Mucosa of stomach (tissue), 1 donor: ENCODE measurements around the gene ZNF777.
"Not testable (repeated sequence)": the region's sequence is repeated elsewhere in the genome, so short reads cannot be mapped to it uniquely, and the experiment has no call there.

ENCODE experiments used
- H3K27me3 ChIP-seq: one replicate; pipeline ENCODE4 v1.7.0; 2013; ENCODE audit warnings: mild to moderate bottlenecking, low read length; ENCODE audit not compliant: control insufficient read depth, insufficient read depth
- H3K36me3 ChIP-seq: one replicate; pipeline ENCODE4 v1.7.0; 2013; ENCODE audit warnings: low read length; ENCODE audit not compliant: control insufficient read depth, insufficient read depth
- H3K4me1 ChIP-seq: one replicate; pipeline ENCODE4 v1.7.0; 2013; ENCODE audit warnings: mild to moderate bottlenecking, low read length; ENCODE audit not compliant: control insufficient read depth, insufficient read depth
- H3K4me3 ChIP-seq: one replicate; pipeline ENCODE4 v1.7.0; 2013; ENCODE audit warnings: low read length
- H3K9ac ChIP-seq: one replicate; pipeline ENCODE4 v1.7.0; 2013; ENCODE audit warnings: mild to moderate bottlenecking, low read length, moderate library complexity
- H3K9me3 ChIP-seq: one replicate; pipeline ENCODE4 v1.7.0; 2013; ENCODE audit warnings: mild to moderate bottlenecking, low read length, moderate library complexity; ENCODE audit not compliant: control insufficient read depth
- donor health status: Pancreatic carcinoma.

The ZNF777 gene

DNA sequence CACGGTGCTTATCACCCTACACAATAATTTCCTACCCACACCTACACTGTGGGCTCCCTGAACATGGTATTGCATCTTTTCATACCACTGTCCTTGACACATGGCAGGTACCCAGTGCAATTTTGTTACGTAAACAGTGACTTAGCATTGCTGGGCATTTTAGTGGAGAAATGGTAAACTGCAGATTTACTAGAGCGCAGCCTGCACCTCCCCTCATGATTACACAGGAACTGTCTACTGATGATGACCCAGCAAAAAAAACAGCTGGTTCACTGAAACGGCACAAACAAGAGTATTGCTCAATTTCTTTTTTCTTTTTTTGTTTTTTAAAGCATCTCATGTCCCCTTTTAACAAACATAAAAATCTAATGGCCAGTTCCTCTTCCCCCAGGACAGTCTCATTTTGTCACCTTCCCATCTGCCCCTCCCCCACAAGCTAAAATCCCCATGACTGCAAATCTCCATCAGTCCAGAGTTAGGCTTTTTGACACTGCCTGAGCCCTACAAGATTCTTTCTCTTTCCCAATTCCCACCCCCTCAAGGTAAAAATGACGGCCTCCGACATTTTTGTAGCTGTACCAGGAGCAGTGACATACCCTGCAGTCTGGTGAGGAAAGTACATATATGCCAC, 34.0 kb upstream of the ZNF777 start:
- H3K9me3 ChIP-seq = no peaks in the 10 kb centered on the region
- H3K4me3 ChIP-seq = no peak overlapping the region
- H3K36me3 ChIP-seq = no peaks in the 10 kb centered on the region
- H3K27me3 ChIP-seq = no peaks in the 10 kb centered on the region
- no peak overlapping the region for H3K9ac ChIP-seq
- H3K4me1 ChIP-seq = peaks cover 12% of the 10 kb centered on the region

DNA sequence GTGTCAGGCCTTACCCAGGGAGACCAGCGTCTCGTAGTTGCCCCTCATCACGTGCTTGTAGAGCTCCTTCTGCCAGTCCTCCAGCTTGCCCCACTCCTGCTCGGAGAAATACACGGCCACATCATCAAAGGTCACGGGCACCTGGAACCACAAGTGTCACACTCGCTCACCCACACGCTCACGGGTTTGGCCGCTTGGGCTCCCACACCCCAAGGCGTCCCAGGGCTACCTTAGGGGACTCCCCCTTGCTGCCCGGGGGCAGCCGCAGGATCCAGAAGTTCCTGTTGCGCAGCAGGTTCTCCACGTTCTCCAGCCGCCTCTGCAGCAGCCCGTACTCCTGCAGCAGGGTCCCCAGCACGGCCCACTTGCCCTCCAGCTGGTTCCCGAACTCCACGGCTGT, 33.1 kb upstream of the ZNF777 start:
- H3K9me3 ChIP-seq, H3K9ac ChIP-seq, H3K27me3 ChIP-seq, H3K36me3 ChIP-seq, H3K4me3 ChIP-seq: not testable (repeated sequence)
- peaks cover 12% of the 10 kb centered on the region for H3K4me1 ChIP-seq

DNA sequence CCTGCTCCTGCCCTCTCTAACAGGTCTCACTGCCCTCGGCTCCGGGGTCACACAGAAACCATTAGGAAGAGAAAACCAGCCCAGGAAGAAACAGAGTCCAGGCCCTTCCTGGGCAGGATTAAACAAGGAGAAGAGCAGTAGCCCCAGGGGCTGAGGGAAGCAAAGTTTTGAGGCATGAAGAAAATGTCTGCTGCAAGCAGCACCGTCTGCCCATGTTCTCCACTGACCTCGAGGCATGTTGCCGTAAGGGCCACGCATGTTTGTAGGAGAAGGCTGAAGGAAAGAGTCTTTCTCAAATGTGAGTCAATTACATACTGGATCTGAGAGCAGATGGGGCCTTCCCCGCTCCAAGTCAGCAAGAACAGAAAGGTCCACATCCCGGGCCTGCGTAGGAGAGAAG, 32.5 kb upstream of the ZNF777 start:
- H3K9me3 ChIP-seq = no peaks in the 10 kb centered on the region
- peaks cover 12% of the 10 kb centered on the region for H3K4me1 ChIP-seq
- H3K36me3 ChIP-seq = no peaks in the 10 kb centered on the region
- no peak overlapping the region for H3K4me3 ChIP-seq
- no peak overlapping the region for H3K9ac ChIP-seq
- no peaks in the 10 kb centered on the region for H3K27me3 ChIP-seq

DNA sequence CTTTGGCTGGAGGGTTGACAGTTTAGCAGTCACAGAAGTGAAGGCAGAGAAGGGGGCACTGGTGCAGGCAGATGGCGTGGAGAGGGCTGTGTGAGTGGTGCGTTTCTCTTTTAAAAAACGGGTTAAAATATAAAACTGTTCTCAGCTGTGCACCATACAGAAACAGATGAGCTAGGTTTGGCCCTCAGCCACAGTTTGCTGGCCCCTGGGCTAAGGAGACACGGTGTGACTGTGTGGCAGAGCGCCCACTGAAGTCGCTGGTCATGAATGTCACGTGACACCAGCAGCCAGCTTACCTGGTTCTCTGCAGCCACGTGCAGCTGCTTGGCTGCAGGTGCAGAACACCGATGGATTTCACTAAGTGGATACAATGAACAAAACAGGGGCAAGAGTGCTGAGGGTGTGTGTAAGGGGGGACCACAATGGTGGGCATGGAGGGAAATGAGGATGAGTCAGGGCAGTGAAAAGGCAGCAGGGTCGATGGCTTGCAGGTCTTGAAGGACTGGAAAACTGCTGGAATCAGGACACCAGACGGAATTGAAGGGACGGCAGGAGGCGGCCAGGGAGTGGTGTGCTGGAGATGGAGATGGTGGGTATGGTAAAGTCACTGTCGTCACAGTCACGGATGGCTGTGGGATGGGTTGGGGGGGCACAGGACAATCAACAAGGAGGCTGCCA, 29.4 kb upstream of the ZNF777 start:
- Histone ChIP-seq H3K36me3 (no peaks in the 10 kb centered on the region), H3K9me3 (no peaks in the 10 kb centered on the region), H3K27me3 (no peaks in the 10 kb centered on the region), H3K9ac (no peak overlapping the region), H3K4me1 (peaks cover under 1% of the 10 kb centered on the region), H3K4me3 (no peak overlapping the region)

DNA sequence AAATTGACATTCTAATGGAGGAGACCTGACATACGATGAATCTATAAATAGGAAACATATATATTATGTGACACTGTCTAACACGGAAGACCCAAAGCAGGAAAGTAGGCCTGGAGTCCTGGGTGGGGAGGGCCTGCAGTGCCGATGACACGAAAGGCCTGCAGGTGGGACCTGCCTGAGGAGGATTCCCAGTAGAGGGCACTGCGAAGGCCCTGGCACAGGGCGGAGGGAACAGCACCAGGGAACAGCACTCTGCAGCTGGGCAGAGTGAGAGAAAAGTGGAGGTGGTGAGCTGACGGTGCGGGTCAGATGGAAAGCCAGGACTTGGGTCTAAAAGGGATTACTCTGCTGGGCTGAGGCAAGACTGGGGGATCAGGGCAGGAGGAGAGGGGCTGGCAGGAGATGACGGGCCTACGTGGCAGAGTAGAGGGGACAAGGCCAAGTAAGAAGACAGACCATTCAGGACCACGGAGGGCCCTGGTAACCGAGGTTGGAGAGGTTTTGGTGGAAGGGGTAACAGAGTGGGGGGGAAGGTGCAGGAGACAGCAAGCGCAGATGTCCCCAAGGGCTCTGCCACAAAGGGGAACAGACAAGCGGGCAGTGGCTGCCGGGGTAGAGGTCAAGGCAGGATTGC, 28.6 kb upstream of the ZNF777 start:
- Histone ChIP-seq H3K9ac (no peak overlapping the region), H3K4me1 (no peaks in the 10 kb centered on the region), H3K9me3 (no peaks in the 10 kb centered on the region), H3K36me3 (no peaks in the 10 kb centered on the region), H3K4me3 (no peak overlapping the region), H3K27me3 (no peaks in the 10 kb centered on the region)

DNA sequence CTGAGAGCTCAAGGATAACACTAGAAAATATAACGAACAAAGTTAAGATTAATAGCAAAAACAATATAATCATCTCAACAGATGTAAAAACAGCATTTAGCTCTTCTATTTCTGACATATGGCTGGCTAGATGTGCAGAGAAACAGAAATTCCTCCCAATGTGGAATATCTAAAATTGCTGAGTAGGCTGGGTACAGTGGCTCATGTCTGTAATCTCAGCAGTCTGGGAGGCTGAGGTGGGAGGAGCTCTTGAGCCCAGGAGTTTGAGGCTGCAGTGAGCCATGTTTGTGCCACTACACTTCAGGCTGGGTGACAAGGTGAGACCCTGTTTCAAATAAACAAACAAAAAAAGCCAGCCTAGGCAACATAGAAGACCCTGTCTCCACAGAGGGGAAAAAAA, 18.7 kb upstream of the ZNF777 start:
- Histone ChIP-seq H3K4me3 (no peak overlapping the region), H3K4me1 (no peaks in the 10 kb centered on the region), H3K9me3 (no peaks in the 10 kb centered on the region), H3K9ac (no peak overlapping the region), H3K36me3 (peaks cover 6% of the 10 kb centered on the region), H3K27me3 (no peaks in the 10 kb centered on the region)

DNA sequence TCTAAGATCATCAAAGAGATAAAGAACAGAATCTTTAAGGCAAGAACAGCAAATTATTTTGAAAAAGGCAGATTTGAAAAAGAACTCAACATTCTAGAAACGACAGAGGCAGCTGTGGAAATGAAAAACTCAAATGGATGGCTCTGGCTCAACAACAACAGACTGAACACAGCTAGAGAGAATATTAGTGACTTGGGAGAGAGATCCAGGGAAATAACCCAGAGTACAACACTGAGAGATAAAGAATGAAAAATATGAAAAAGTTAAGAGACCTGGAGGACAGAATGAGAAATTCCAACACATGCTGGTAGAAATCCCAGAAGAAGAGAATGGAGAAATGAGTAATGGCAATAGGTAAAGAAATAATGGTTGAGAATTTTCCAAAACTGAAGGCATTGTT, 17.9 kb upstream of the ZNF777 start:
- Histone ChIP-seq H3K36me3 (peaks cover 6% of the 10 kb centered on the region), H3K4me1 (no peaks in the 10 kb centered on the region), H3K27me3 (no peaks in the 10 kb centered on the region), H3K9ac (no peak overlapping the region), H3K9me3 (no peaks in the 10 kb centered on the region), H3K4me3 (no peak overlapping the region)

DNA sequence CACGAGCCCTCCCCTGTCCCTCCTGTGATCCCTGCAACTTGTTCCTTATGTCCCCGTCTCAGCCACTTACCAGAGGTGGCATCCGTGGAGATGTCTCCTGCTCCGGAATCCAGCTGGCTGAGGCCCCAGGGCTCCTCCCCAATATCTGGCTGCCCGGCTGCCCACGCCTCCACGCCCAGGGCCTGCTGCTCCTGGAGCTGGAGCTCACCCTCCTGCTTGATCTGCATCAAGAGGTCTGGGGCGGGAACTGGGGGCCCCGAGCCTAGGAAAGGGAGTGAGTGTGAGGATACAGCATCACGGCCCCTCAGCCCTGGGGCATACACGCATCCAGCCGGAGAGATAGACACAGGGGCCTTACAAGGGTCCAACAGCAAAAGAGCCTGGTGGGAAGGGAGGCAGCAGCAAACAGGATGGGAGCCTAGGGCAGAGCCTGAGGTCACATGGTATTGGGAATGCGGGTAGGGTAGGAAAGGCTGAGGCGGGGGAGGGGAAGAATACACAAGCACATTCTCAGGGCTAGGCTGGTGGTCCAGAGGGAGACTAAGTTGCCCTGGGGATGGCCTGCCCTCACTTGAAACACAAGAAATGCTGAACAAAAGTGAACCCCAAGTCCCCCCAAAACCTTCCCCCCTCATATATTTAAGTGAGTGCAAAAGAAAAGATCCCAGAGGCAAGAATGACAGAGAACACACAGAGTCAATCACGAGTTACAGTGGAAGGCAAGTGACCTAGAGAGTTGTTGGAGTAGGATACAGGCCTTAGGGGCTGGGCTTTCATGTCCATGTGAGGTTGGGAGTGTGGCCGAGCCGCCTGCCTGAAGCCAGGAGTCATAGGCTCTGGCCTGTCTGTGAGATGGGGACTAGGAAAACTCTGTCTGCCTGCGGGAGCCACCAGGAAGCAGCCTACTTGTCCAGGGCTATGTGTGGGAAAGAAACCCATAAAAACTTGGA, 16.9 kb upstream of the ZNF777 start:
- Histone ChIP-seq H3K4me3 (no peak overlapping the region), H3K36me3 (peaks cover 6% of the 10 kb centered on the region), H3K27me3 (no peaks in the 10 kb centered on the region), H3K9me3 (no peaks in the 10 kb centered on the region), H3K9ac (no peak overlapping the region), H3K4me1 (no peaks in the 10 kb centered on the region)

DNA sequence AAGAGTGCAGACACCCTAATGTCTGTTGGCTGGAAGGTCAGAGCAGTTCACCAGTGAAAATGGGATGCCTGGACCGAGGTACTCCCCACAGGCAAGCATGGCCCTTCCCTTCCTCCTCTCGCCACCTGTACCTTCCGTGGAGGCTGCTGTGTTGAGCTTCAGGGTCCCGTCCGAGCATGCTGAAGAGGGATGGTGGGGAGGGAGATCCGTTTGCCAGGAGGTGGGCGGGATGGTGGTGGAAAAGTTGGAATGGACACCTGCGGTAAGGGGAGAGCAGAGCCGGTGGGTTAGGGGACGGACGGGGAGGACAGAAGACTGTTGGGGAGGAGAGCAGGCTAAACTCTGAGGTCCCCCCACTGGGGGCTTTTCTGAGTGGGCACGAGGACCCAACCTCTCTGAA, 15.9 kb upstream of the ZNF777 start:
- no peaks in the 10 kb centered on the region for H3K27me3 ChIP-seq
- H3K4me1 ChIP-seq = no peaks in the 10 kb centered on the region
- H3K9me3 ChIP-seq = no peaks in the 10 kb centered on the region
- H3K36me3 ChIP-seq = peaks cover 6% of the 10 kb centered on the region
- H3K9ac ChIP-seq = no peak overlapping the region
- H3K4me3 ChIP-seq = no peak overlapping the region

DNA sequence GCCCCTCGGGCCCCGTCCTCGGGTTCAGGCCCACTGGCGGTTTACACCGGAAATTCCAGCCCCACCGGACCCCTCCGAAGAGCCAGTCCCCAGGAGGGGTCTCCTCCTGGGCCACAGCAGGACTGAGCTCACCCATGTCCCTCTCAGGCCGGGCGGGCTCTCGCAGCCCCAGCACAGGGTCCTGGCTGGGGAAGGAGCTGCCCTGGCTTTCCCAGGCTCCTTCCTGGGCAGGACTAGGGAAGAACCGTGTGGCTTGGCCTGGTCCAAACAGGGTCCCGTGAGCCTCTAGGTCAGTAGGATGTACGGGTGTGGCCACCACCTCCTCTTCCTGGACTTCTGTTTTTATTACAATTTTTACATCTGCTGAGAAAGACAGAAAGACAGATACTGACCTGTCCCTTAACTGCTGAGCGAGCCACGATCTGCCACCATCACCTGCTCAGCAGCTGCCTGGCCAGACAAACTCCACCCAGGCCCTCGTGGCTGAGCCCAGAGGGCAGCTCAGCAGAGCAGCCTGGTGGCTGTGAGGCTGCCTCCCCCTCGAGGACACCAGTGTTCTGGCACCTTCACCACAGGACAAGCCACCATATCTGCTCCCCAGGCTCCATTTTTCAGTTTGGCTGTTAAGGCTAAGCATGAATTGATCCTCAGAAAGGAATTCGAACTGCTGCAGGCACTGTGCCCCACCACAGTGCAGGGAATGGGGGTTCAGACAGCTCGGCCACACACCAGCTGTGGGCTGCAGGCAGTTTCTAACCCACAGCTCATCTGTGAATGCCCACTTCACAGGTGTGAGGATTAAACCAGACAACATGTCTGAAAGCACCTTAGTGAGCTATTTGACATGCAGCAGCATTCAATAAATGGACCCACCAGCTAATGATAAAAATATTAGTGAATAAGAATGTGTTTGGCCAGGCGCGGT, 14.5 kb upstream of the ZNF777 start:
- Histone ChIP-seq H3K36me3 (peaks cover 6% of the 10 kb centered on the region), H3K27me3 (no peaks in the 10 kb centered on the region), H3K4me1 (no peaks in the 10 kb centered on the region), H3K4me3 (no peak overlapping the region), H3K9ac (no peak overlapping the region), H3K9me3 (no peaks in the 10 kb centered on the region)
